GM21786 (cell line): Measurements from ENCODE around the gene PRR5L.

Source experiments
- ATAC-seq: cut with Tn5 transposase; IDR thresholded peaks from one replicate; pipeline ENCODE4 v1.9.1; 2021; ENCODE audit not compliant: unreplicated experiment

PRR5L gene

GRCh38 chr11:36354221-36355003, 58.3 kb downstream of the PRR5L start:
- peak; percentile 85 for ATAC-seq

- peak; percentile 65 for ATAC-seq
These were observed 60.1 kb downstream of the PRR5L start for GRCh38 chr11:36356201-36356600.

- ATAC-seq, result no peak
These were observed 61.7 kb downstream of the PRR5L start for GRCh38 chr11:36357831-36358230.

GRCh38 chr11:36358436-36358835, 62.3 kb downstream of the PRR5L start:
- ATAC-seq, result no peak

- no peak for ATAC-seq
These were observed 64.2 kb downstream of the PRR5L start for GRCh38 chr11:36360318-36360717.

- ATAC-seq, result no peak
These were observed 64.8 kb downstream of the PRR5L start for GRCh38 chr11:36360826-36361415.

- no peak for ATAC-seq
These were observed 65.4 kb downstream of the PRR5L start for GRCh38 chr11:36361472-36361871.

GRCh38 chr11:36361901-36362391, 65.9 kb downstream of the PRR5L start:
- ATAC-seq, result no peak

- ATAC-seq, result no peak
These were observed 66.8 kb downstream of the PRR5L start for GRCh38 chr11:36362902-36363301.

- ATAC-seq, result no peak
These were observed 67.5 kb downstream of the PRR5L start for GRCh38 chr11:36363361-36364268.

GRCh38 chr11:36364551-36365325, 68.7 kb downstream of the PRR5L start:
- ATAC-seq, result no peak

GRCh38 chr11:36365907-36366306, 69.8 kb downstream of the PRR5L start:
- ATAC-seq, result no peak

GRCh38 chr11:36367806-36368680, 72.0 kb downstream of the PRR5L start:
- ATAC-seq, result no peak

GRCh38 chr11:36371181-36371580, 75.1 kb downstream of the PRR5L start:
- no peak for ATAC-seq

- ATAC-seq, result no peak
These were observed 75.5 kb downstream of the PRR5L start for GRCh38 chr11:36371590-36371989.

GRCh38 chr11:36372101-36372771, 76.1 kb downstream of the PRR5L start:
- ATAC-seq, result no peak

- ATAC-seq, result no peak
These were observed 77.2 kb downstream of the PRR5L start for GRCh38 chr11:36373016-36374010.

- ATAC-seq, result no peak
These were observed 78.6 kb downstream of the PRR5L start for GRCh38 chr11:36374726-36375125.
